ENCODE data around the gene EHD2. TPM values are rescaled to one million over a fixed set of nuclear protein-coding genes. Genes with fewer than 3 reads are reported as not detected.

EHD2 gene
- total and polyA plus RNA-seq, 2 of the 13 experiments (the other 11 are each of a cell fraction or from before 2014, with no cell fraction given) = 0.09 to 0.28 TPM

DNA sequence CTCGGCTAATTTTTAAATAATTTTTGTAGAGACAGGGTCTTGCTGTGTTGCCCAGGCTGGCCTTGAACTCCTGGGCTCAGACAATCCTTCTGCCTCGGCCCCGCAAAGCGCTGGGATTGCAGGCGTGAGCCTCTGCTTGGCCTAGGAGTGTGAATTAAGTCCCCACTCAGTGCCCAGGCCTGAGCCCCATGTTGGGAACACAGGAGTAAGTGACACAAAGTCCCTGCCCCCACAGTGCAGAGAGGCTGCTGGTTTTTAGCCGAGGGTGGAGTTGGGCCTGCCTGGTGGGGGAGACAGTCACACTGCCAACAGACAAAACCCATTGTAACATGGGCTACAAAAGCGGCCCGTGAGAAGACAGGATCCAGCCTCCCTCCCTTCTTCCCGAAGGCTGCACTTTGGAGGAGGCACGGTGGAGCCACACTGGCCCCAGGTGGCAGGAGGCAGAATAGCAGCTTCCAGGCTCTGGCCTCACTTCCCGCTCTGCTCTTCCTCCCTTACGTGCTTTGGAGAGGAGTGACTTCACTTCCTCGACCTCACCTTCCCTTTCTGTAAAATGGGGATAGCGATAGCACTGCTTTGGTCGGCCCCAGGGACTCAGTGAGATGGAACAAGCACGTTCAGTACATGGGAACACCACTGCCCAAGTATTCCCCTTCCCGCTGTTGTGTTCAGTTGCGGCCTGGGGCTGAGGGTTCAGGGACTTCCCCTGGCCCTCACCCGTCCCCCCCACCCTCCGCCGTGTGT lies 15.2 kb upstream of the EHD2 start (continued):
- TF ChIP-seq ZNF781 (CRISPR knock-in tag; IDR thresholded peaks at IDR 0.05; ENCODE audit: borderline replicate concordance, not compliant biosample characterization) = no peak
- TF ChIP-seq, protein P1, sequence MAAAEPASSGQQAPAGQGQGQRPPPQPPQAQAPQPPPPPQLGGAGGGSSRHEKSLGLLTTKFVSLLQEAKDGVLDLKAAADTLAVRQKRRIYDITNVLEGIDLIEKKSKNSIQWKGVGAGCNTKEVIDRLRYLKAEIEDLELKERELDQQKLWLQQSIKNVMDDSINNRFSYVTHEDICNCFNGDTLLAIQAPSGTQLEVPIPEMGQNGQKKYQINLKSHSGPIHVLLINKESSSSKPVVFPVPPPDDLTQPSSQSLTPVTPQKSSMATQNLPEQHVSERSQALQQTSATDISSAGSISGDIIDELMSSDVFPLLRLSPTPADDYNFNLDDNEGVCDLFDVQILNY (CRISPR knock-in tag; conservative IDR thresholded peaks at IDR 0.05) = no peak
- no peak for TF ChIP-seq KDM3A (CRISPR knock-in tag; IDR thresholded peaks at IDR 0.05; ENCODE audit: low read depth)
- TF ChIP-seq SOX13 (IDR thresholded peaks at IDR 0.05) = no peak
- peak in 1 of 2 experiments; percentile 54; a peak in 2 of 4 replicates for TF ChIP-seq SOX13 (CRISPR knock-in tag; conservative IDR thresholded peaks at IDR 0.05 in 1 of 2, IDR thresholded peaks at IDR 0.05 in 1 of 2)
- TF ChIP-seq SMARCC2 (IDR thresholded peaks at IDR 0.05) = no peak
- no peak for TF ChIP-seq SIN3B (IDR thresholded peaks at IDR 0.05; ENCODE audit: low read length)
- TF ChIP-seq MTF2 (CRISPR knock-in tag; IDR thresholded peaks at IDR 0.05; ENCODE audit: borderline replicate concordance) = no peak
- TF ChIP-seq, protein P2, sequence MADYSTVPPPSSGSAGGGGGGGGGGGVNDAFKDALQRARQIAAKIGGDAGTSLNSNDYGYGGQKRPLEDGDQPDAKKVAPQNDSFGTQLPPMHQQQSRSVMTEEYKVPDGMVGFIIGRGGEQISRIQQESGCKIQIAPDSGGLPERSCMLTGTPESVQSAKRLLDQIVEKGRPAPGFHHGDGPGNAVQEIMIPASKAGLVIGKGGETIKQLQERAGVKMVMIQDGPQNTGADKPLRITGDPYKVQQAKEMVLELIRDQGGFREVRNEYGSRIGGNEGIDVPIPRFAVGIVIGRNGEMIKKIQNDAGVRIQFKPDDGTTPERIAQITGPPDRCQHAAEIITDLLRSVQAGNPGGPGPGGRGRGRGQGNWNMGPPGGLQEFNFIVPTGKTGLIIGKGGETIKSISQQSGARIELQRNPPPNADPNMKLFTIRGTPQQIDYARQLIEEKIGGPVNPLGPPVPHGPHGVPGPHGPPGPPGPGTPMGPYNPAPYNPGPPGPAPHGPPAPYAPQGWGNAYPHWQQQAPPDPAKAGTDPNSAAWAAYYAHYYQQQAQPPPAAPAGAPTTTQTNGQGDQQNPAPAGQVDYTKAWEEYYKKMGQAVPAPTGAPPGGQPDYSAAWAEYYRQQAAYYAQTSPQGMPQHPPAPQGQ (CRISPR knock-in tag; IDR thresholded peaks at IDR 0.05; ENCODE audit: borderline replicate concordance) = no peak
- TF ChIP-seq, protein P3, sequence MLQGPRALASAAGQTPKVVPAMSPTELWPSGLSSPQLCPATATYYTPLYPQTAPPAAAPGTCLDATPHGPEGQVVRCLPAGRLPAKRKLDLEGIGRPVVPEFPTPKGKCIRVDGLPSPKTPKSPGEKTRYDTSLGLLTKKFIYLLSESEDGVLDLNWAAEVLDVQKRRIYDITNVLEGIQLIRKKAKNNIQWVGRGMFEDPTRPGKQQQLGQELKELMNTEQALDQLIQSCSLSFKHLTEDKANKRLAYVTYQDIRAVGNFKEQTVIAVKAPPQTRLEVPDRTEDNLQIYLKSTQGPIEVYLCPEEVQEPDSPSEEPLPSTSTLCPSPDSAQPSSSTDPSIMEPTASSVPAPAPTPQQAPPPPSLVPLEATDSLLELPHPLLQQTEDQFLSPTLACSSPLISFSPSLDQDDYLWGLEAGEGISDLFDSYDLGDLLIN (CRISPR knock-in tag; IDR thresholded peaks at IDR 0.05; ENCODE audit: borderline replicate concordance) = no peak
- no peak for TF ChIP-seq YEATS4 (CRISPR knock-in tag; IDR thresholded peaks at IDR 0.05; ENCODE audit: borderline replicate concordance)
- TF ChIP-seq BCL6 (CRISPR knock-in tag; IDR thresholded peaks at IDR 0.05) = no peak
- TF ChIP-seq ZC3H13 (CRISPR knock-in tag; IDR thresholded peaks at IDR 0.05) = no peak
- TF ChIP-seq, protein P4, sequence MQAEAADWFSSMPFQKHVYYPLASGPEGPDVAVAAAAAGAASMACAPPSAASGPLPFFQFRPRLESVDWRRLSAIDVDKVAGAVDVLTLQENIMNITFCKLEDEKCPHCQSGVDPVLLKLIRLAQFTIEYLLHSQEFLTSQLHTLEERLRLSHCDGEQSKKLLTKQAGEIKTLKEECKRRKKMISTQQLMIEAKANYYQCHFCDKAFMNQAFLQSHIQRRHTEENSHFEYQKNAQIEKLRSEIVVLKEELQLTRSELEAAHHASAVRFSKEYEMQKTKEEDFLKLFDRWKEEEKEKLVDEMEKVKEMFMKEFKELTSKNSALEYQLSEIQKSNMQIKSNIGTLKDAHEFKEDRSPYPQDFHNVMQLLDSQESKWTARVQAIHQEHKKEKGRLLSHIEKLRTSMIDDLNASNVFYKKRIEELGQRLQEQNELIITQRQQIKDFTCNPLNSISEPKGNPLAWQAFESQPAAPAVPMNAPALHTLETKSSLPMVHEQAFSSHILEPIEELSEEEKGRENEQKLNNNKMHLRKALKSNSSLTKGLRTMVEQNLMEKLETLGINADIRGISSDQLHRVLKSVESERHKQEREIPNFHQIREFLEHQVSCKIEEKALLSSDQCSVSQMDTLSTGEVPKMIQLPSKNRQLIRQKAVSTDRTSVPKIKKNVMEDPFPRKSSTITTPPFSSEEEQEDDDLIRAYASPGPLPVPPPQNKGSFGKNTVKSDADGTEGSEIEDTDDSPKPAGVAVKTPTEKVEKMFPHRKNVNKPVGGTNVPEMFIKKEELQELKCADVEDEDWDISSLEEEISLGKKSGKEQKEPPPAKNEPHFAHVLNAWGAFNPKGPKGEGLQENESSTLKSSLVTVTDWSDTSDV (CRISPR knock-in tag; IDR thresholded peaks at IDR 0.05) = no peak
- TF ChIP-seq, protein P5, sequence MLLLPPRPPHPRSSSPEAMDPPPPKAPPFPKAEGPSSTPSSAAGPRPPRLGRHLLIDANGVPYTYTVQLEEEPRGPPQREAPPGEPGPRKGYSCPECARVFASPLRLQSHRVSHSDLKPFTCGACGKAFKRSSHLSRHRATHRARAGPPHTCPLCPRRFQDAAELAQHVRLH (CRISPR knock-in tag; IDR thresholded peaks at IDR 0.05; ENCODE audit: borderline replicate concordance, low read depth) = no peak
- TF ChIP-seq ZBTB7B (CRISPR knock-in tag; IDR thresholded peaks at IDR 0.05) = no peak
- TF ChIP-seq MAFK (conservative IDR thresholded peaks at IDR 0.05 in 1 of 2, IDR thresholded peaks at IDR 0.05 in 1 of 2; ENCODE audit: low read length in 2 of 2) = no peak
- TF ChIP-seq ZNF34 (CRISPR knock-in tag; IDR thresholded peaks at IDR 0.05; ENCODE audit: borderline replicate concordance) = no peak
- no peak for TF ChIP-seq POLR2AphosphoS2 (IDR thresholded peaks at IDR 0.05; ENCODE audit: low read depth, low read length)
- no peak for TF ChIP-seq ZNF563 (CRISPR knock-in tag; IDR thresholded peaks at IDR 0.05)
- TF ChIP-seq, protein P6, sequence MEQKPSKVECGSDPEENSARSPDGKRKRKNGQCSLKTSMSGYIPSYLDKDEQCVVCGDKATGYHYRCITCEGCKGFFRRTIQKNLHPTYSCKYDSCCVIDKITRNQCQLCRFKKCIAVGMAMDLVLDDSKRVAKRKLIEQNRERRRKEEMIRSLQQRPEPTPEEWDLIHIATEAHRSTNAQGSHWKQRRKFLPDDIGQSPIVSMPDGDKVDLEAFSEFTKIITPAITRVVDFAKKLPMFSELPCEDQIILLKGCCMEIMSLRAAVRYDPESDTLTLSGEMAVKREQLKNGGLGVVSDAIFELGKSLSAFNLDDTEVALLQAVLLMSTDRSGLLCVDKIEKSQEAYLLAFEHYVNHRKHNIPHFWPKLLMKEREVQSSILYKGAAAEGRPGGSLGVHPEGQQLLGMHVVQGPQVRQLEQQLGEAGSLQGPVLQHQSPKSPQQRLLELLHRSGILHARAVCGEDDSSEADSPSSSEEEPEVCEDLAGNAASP (CRISPR knock-in tag; IDR thresholded peaks at IDR 0.05; ENCODE audit: borderline replicate concordance) = no peak

Data from HepG2 (cell line).